Activated gamma-delta T cell treated with Interleukin-2 at 50 U/mL for 16 hours (primary cell): ENCODE data around the gene SF1.

ENCODE experiments used
- DNase-seq: peaks from one replicate; pipeline ENCODE4 v3.0.0-alpha.2; 2020

The SF1 gene

DNA sequence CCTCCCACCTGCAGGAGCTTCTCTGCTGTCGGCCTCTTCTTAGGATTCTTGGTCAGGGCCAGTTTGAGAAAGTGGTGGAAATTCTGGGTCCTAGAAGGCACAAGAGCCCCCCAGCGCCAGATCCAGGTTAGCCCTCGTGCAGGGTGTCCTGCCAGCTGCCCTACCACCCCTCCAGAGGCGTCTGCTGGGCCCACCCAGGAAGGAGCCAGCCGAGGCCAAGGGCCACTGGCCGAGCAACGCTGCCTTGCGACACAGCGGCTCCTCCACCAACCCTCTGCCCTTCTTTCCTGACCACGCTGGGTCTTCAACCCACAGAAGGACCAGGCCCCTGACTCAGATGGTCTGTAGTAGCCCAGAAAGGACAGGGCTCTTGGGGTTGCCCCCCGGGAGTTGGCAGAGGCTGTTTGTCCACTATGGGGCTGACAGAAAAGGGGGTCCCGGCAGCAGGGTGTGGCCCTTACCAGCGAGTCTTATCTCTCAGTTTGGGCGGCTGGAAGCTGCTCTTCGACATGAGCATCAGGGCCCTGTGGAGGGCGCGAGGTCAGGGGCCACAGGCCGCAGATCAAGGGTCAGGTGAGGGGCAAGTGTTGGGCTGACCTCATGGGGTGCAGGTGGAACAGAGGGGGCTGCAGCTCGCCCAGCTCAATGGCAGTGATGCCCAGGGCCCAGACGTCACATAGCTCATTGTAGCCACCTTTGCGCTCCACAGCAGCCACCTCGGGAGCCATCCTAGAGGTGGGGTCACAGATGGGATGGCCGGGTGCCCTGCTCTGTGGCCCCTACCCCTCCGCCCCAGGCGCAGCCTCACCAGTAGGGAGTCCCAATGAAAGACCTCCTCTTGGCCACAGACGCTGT, 22.2 kb upstream of the SF1 start:
- no peak for DNase-seq

- no peak for DNase-seq
These were observed 21.4 kb upstream of the SF1 start for GRCh38 chr11:64799623-64800302.

- no peak for DNase-seq
These were observed 20.9 kb upstream of the SF1 start for GRCh38 chr11:64799256-64799622.

GRCh38 chr11:64796757-64797541, 18.6 kb upstream of the SF1 start:
- DNase-seq: no peak

GRCh38 chr11:64796047-64796756, 17.9 kb upstream of the SF1 start:
- DNase-seq: no peak

DNA sequence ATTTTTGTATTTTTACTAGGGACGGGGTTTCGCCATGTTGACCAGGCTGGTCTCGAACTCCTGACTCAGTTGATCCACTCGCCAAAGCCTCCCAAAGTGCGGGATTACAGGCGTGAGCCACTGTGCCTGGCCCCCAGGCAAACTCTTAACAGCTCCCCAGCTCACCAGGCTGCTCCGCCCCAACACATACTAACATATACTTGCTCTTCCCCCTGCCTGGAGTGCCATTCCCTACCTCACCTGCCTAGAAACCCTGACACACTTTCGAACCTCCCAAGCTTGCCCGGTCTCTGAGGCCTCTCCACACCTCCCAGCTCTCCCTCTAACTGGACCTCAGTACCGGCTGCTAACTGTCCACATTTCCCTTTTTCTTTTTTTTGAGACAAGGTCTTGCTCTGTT, 16.2 kb upstream of the SF1 start:
- DNase-seq: no peak

- DNase-seq: no peak
These were observed 15.2 kb upstream of the SF1 start for GRCh38 chr11:64793271-64794160.

DNA sequence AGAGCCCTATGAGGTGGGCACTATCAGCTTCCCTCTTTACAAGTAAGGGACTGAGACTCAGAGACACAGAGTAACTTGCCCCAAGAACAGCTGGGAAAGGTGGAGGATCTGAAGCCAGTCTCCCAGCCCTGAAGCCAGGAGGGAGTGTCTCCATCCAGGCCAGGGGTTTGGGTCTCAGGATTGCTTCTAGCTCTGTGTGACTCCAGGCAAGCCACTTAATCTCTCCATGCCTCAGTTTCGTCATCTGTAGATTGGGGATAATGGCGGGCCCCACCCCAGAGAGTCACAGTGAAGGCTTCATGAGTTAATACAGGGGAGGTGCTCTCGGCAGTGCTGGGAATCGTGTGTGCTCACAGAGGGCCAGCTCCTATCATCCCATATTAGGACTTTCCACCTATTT, 14.1 kb upstream of the SF1 start:
- DNase-seq: no peak

GRCh38 chr11:64791781-64792291, 13.5 kb upstream of the SF1 start:
- DNase-seq: no peak

- no peak for DNase-seq
These were observed 12.1 kb upstream of the SF1 start for GRCh38 chr11:64790205-64791095.

- no peak for DNase-seq
These were observed 11.2 kb upstream of the SF1 start for GRCh38 chr11:64789331-64790204.

GRCh38 chr11:64788321-64789215, 10.2 kb upstream of the SF1 start:
- DNase-seq: no peak

DNA sequence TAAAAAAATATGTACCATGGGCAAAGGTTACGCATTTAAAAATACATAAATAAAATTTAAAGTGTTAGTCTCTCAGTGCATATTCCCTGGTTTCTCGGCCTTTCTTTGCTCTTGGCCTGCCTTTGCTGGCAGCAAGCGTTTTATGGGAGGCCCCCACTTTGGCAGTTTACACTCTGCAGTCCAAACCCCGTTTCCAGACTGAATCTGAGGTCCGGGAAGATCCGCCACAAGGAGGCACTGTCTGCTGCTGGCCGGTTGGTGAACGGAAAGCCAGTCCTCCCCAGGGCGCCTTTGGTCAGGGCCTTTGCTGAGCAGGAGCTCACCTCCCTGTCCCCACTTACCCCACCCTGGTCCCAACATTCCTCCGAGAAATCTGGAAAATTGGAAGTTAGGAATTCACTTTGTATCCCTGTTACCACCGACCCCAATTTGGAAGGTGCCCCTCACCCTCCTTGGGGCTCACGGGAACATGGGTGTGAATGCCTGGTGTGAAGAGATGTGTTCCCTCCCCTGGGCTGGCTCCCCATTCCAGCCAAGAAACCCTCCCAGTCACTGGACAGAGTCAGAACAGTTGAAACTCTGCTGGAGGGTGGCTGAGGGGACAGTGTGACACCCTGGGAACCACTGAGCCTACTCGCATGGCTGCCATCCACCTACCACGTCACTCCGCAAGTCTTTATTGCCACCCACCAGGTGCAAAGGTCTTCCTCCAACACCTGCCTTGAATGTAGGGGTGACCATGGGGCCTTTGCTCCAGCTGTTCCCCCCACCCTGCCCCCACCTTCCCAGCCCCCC, 9.4 kb upstream of the SF1 start:
- DNase-seq: peak; percentile 55

DNA sequence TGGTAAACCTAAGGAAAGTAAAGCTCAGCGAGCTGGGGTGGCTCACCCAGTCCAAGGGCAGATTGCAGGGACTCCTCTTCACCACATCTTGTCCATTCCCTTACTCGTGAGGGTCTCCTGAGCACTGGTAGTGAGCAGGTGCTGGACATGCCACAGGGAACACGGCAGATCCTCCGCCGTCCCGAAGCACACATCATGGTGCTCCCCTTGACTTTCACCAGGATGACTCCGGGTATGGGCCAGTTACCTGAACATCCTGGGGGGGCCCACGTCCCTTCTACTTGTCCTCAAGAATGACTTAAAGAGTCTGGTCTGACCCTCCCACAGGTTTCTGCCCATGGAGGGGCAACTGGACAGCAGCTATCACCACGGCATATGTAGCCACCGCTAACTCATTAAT, 8.0 kb upstream of the SF1 start:
- no peak for DNase-seq

DNA sequence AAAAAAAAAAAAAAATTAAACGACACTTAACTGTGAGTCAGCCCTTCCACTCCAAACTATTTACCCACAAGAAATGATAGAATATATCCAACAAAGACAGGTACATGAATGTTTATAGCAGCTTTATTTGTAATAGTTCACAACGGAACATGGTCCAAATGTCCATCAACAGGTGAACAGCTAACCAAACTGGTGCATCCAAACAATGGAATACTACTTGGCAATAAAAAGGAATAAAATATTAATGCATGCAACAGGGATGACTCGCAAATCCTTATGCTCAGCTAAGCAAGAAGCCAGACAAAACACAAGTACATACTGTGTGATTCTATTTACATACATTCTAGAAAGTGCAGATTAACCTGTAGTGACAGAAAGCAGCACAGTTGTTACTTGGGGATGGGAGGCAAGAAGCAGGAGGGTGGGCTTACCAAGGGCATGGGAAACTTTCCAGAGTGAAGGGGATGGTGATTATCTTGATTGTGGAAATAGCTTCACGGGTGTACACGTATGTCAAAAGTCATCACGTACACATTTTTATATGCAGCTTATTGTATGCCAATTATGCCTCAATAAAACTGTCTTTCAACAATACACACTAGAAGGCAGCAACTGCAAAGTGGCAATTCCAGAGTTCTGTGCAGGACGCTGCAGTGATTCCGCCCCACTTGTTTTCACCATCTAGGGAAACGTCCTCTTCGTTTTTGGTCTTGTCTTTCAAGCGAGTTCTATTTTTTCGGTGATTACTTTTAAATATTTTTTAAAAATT, 6.7 kb upstream of the SF1 start:
- no peak for DNase-seq

DNA sequence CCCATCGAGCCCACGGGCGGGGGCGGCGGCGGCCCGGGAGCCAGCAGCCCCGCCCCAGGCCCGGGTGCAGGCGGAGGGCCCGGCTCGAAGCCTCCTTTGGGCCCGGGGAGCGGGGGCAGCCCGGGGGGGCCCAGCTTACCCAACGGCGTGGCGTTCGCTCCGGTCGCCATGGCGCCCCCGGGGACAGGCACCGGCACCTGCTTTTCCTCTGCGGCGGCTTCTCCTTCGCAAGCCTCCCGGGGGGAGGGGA, 194 bp downstream of the SF1 start:
- DNase-seq: no peak
